ENCODE data around the gene PLCG1.

Gene PLCG1

DNA sequence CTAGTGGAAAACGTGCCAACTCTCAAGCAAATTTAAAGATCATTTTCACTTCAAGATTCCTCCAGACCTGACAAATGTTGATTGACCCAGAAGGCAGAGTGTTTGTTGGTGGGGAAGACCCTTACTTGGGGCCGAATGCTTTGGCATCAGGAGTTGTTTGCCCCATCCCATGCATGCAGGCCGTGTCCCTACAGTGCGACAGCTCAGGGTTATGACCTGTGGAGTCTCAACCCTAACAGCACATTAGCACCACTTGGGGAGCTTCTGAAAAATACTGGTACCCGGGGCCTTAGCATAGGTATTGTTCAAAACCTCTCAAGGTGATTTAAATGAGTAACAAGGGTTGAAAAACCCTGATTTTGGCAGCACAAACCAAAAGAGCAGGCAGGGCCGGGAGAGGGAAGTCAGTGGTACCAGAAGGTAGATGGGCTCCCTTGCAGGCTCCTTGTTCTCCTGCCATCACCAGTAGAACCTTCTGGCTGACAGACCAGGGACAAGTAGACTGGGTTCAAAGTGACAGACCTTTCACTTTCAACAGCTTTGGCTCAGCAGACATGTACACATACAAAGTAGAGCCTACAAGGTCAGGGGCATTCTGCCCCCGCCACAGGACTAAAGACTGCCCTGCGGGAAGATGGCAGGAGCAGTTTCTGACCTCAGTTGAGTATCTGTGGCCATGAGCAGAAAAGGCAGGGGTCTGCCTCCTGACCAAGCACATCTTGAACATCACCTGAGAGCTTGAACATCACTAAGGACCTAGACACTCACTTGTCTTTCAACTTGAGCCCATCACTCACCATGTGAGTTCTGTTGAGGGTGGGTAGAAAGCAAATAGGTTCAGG lies 39.6 kb downstream of the PLCG1 start:
- H3K4me3 ChIP-seq (ENCODE audit: low read depth, low read length): no peak overlapping the region
- DNase-seq (ENCODE audit: low read depth): no peak
- TF ChIP-seq, protein P1, sequence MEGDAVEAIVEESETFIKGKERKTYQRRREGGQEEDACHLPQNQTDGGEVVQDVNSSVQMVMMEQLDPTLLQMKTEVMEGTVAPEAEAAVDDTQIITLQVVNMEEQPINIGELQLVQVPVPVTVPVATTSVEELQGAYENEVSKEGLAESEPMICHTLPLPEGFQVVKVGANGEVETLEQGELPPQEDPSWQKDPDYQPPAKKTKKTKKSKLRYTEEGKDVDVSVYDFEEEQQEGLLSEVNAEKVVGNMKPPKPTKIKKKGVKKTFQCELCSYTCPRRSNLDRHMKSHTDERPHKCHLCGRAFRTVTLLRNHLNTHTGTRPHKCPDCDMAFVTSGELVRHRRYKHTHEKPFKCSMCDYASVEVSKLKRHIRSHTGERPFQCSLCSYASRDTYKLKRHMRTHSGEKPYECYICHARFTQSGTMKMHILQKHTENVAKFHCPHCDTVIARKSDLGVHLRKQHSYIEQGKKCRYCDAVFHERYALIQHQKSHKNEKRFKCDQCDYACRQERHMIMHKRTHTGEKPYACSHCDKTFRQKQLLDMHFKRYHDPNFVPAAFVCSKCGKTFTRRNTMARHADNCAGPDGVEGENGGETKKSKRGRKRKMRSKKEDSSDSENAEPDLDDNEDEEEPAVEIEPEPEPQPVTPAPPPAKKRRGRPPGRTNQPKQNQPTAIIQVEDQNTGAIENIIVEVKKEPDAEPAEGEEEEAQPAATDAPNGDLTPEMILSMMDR (IDR thresholded peaks at IDR 0.05; ENCODE audit: control insufficient read depth, extremely low read depth, insufficient read depth): no peak

DNA sequence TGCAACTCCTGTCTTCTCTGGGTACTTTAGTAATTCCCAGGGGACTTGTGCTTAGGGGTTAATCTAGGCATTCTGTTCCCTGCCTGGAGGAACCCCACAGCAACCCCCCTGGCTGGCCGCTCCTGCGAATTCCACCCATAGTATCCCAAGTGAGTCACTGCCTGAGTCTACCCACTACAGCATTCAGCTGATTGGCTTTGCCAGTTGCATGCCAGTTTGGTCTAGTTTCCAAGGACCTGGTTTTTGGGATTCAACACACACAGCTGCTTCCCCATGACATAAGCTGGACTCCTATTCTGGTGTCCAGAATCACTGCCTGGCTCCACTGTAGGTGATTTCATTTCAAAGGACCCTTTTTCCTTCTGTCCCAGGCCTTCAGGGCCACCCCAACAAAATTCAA lies 40.3 kb downstream of the PLCG1 start:
- no peak overlapping the region for H3K4me3 ChIP-seq (ENCODE audit: low read depth, low read length)
- DNase-seq (ENCODE audit: low read depth): no peak
- TF ChIP-seq, protein P1 (IDR thresholded peaks at IDR 0.05; ENCODE audit: control insufficient read depth, extremely low read depth, insufficient read depth): no peak

DNA sequence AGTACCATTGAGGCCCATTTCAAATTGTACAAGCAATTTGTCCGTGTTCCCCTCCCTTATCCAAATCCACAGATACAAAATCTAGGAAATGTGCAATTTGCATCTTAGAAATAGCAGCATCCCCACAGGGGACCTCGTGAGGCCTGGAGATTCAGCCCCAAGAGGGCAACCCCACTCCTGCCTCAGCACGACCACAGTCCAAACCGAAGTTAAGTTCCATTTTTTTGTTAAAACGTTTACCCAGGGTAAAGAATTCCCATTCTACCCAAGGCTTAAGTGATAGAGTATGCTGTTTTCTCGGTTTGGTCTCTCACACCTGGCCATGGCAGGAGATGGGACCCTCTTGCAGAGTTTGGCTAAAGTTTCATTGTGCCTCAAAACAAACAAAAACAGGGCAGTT lies 41.2 kb downstream of the PLCG1 start:
- no peak for DNase-seq (ENCODE audit: low read depth)
- TF ChIP-seq, protein P1 (IDR thresholded peaks at IDR 0.05; ENCODE audit: control insufficient read depth, extremely low read depth, insufficient read depth): no peak
- no peak overlapping the region for H3K4me3 ChIP-seq (ENCODE audit: low read depth, low read length)

DNA sequence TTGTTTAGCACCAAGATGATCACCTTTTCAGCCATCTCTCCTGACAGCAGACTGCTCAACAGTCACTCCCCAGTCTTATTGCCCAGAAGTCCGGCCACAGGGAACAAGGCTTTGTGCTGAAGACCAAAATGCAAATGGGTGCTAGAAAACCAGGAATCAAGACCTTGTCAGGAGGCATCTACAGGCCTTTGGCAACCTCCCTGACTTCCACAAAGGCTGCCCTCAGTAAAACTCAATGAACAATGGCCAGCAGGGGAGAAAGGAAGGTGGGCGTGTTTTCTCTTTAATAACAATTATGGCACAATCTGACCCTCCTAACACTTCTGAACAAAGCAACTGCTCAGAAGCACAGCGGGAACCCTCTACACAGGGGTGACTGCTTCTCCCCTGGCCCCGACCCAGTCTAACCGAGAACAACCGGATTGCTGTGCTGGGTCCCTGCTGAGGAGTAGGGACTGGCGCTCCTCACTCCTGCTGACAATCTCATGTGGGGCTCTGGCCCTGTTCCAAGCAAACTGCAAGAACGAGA lies 41.6 kb downstream of the PLCG1 start:
- TF ChIP-seq, protein P1 (IDR thresholded peaks at IDR 0.05; ENCODE audit: control insufficient read depth, extremely low read depth, insufficient read depth): no peak
- H3K4me3 ChIP-seq (ENCODE audit: low read depth, low read length): no peak overlapping the region
- no peak for DNase-seq (ENCODE audit: low read depth)

DNA sequence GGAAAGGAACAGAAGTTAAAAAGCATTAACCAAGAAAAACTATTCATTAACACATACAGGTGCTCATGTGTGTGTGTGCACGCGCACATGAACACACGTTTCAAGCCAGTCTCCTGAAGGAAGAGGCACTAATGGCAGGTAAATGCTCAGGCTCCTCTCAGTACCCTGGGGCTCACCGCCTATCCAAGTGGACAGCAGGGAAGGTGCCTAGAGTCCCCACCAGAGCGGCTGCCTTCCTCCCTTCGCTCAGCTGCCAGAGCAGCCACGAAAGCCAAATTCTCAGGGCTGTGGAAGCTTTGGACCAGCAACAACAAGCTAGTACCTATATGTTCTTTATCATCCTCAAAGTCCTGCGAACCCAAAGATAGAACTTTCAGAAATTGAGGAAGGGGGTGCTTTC lies 42.6 kb downstream of the PLCG1 start:
- TF ChIP-seq, protein P1 (IDR thresholded peaks at IDR 0.05; ENCODE audit: control insufficient read depth, extremely low read depth, insufficient read depth): no peak
- no peak for DNase-seq (ENCODE audit: low read depth)
- no peak overlapping the region for H3K4me3 ChIP-seq (ENCODE audit: low read depth, low read length)

DNA sequence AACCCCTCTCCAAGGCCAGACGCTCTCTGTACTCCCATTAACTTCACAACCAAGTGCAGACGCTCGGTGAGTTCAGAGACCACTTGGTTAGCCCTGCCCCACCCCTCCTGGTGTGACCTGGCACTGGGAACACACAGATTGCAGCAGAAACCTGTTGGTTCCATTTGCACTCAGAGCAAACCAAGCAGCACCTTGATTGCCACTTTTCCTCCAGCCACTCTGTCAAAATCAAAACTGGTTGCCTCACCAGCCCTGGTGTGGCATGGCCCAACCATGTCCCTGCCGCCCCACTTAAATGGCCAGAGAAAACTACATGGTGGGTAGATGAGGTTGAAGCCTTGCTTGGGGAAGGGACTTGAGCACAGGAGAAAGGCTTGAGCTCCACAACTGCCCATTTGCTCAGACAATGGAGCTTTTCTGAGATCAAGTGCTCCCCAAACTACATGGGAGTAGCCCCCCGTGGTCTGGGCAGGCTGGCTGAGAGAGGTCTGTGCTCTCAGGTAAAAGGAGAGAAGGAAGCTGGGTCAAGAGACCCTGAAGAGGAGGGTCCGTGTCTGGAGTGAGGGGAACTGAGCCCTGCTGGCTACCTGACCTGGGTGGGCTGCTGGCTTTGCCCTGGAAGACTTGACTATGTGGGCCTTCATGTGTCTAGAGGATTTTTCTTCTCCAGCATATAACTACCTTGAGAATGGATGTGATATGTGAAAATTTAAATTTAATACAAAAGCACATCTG lies 43.4 kb downstream of the PLCG1 start:
- no peak overlapping the region for H3K4me3 ChIP-seq (ENCODE audit: low read depth, low read length)
- TF ChIP-seq, protein P1 (IDR thresholded peaks at IDR 0.05; ENCODE audit: control insufficient read depth, extremely low read depth, insufficient read depth): no peak
- no peak for DNase-seq (ENCODE audit: low read depth)

Measured in LNCaP clone FGC (cell line).